ENCODE measurements around the gene RGS10. TPM values are rescaled to one million over a fixed set of nuclear protein-coding genes. Genes with fewer than 3 reads are reported as not detected.

RGS10 gene
- total and polyA plus RNA-seq, 2 of the 8 experiments (the other 6 are each of a cell fraction or from before 2014, with no cell fraction given) = 5.5 to 13.1 TPM

DNA sequence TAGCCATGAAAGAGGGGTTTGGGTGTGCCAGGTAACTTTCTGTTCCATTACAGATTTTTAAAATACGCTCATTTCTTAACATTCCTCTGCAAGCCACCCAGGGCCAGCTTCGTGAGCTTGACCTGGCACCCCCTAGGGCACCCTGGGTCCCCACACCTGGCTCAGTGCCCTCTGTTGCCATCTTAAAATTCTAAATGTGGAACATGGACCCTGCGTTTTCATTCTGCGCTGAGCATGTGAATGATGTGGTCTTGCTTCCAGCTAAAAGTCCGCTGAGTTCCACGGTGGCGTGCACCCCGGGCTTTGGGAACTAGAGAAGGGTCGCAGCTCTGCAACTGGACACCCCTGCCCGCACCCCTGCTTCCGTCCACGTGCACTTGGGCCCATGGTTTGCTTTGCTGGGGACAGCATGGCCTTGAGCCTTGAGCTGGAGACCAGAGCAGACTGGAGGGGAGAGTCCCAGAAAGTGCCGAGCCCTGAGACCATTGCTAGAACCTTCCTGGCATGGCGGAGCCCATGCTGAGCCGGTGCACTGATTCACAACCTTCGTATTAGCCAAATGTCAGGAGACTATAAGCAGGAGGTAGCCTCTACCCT is 91.1 kb downstream of the RGS10 start:
- H3K4me1 ChIP-seq (replicated peaks in 1 of 4; ENCODE audit: control insufficient read depth in 3 of 4, insufficient read depth in 4 of 4, low read length in 3 of 4) = peaks cover 0 to 6% (median 3%) of the 10 kb centered on the region in 4 experiments; a peak in 5 of 7 replicates

More for the DNA sequence above, 91.1 kb downstream of the RGS10 start:
- H2BK20ac ChIP-seq (ENCODE audit: low read length) = no peak overlapping the region
- H3K36me3 ChIP-seq (ENCODE audit: control insufficient read depth in 2 of 4, insufficient read depth in 4 of 4, low read length in 3 of 4) = no peaks in the 10 kb centered on the region
- WGBS, 2 experiments (ENCODE audit: extremely low coverage in 1 of 2, insufficient coverage in 1 of 2, insufficient read length in 1 of 2, insufficient replicate concordance in 2 of 2, low coverage in 1 of 2, low lambda C conversion rate in 2 of 2, missing lambda C conversion rate in 1 of 2) = 86% methylated on average over 16 of the region's 16 CpGs; no CpG with 5 or more reads in 1 of the 2 experiments
- H3K79me2 ChIP-seq (ENCODE audit: control insufficient read depth in 1 of 2, insufficient read depth in 2 of 2, low read length in 2 of 2) = no peaks in the 10 kb centered on the region
- H4K91ac ChIP-seq (replicated peaks; ENCODE audit: insufficient read length, low read length) = no peak overlapping the region
- no peak overlapping the region for H2AK5ac ChIP-seq (ENCODE audit: low read depth, low read length)
- H3K14ac ChIP-seq (ENCODE audit: insufficient read length) = no peak overlapping the region
- H3K9me3 ChIP-seq (ENCODE audit: insufficient read depth in 2 of 2, low read depth in 1 of 2, low read length in 1 of 2) = no peaks in the 10 kb centered on the region
- no peak overlapping the region for H3K18ac ChIP-seq (ENCODE audit: extremely low read depth, low read length)
- no peaks in the 10 kb centered on the region for H3K79me1 ChIP-seq (ENCODE audit: low read depth, low read length)
- H3K23me2 ChIP-seq (ENCODE audit: low read depth, low read length) = no peaks in the 10 kb centered on the region
- H3K4me2 ChIP-seq (ENCODE audit: insufficient read depth in 1 of 2, low read depth in 2 of 2, low read length in 2 of 2) = no peak overlapping the region
- H4K20me1 ChIP-seq (replicated peaks in 1 of 2; ENCODE audit: control insufficient read depth in 1 of 2, insufficient read depth in 2 of 2, low read length in 2 of 2) = no peaks in the 10 kb centered on the region
- H3K4me3 ChIP-seq (ENCODE audit: extremely low read depth in 1 of 4, insufficient read depth in 2 of 4, low read depth in 3 of 4, low read length in 4 of 4) = no peak overlapping the region
- H2BK120ac ChIP-seq (replicated peaks; ENCODE audit: low read depth, low read length) = no peak overlapping the region
- no peak overlapping the region for H3K23ac ChIP-seq (ENCODE audit: insufficient read length)
- FAIRE-seq (no peak), DNase-seq (ENCODE audit: low read depth in 1 of 2, low spot score in 2 of 2) (no peak)
- no peak overlapping the region for H2BK5ac ChIP-seq (ENCODE audit: low read depth, low read length)
- H3K9ac ChIP-seq (replicated peaks in 1 of 4; ENCODE audit: extremely low read depth in 1 of 4, low read depth in 3 of 4, low read length in 3 of 4) = no peak overlapping the region
- no peak overlapping the region for H3K27ac ChIP-seq (ENCODE audit: low read depth, low read length)
- no peak overlapping the region for H4K5ac ChIP-seq (ENCODE audit: insufficient read length, low read depth, low read length)
- ChIA-PET POLR2A (ENCODE audit: partially characterized antibody) (no interaction called here), CTCF (ENCODE audit: partially characterized antibody) (interaction anchor here (0.7 to 2.6 kb wide), 6 partner anchors 8 to 252 kb away, joined by 3 to 9 read pairs (median 5); partner anchors contain the start of gene GRK5)
- H2BK15ac ChIP-seq (ENCODE audit: low read length) = no peak overlapping the region
- no peaks in the 10 kb centered on the region for H3K27me3 ChIP-seq (replicated peaks in 1 of 4; ENCODE audit: control insufficient read depth in 3 of 4, extremely low read depth in 1 of 4, insufficient read depth in 3 of 4, low read length in 3 of 4)
- no peak overlapping the region for H2BK12ac ChIP-seq (ENCODE audit: low read depth, low read length)
- no peak overlapping the region for H3K4ac ChIP-seq (replicated peaks; ENCODE audit: insufficient read length, low read depth, low read length)
- no peak overlapping the region for H2AFZ ChIP-seq (ENCODE audit: low read length)
- no peak overlapping the region for H3K56ac ChIP-seq (replicated peaks; ENCODE audit: insufficient read length, low read depth, low read length)
- TF ChIP-seq, protein P1, sequence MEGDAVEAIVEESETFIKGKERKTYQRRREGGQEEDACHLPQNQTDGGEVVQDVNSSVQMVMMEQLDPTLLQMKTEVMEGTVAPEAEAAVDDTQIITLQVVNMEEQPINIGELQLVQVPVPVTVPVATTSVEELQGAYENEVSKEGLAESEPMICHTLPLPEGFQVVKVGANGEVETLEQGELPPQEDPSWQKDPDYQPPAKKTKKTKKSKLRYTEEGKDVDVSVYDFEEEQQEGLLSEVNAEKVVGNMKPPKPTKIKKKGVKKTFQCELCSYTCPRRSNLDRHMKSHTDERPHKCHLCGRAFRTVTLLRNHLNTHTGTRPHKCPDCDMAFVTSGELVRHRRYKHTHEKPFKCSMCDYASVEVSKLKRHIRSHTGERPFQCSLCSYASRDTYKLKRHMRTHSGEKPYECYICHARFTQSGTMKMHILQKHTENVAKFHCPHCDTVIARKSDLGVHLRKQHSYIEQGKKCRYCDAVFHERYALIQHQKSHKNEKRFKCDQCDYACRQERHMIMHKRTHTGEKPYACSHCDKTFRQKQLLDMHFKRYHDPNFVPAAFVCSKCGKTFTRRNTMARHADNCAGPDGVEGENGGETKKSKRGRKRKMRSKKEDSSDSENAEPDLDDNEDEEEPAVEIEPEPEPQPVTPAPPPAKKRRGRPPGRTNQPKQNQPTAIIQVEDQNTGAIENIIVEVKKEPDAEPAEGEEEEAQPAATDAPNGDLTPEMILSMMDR (IDR thresholded peaks at IDR 0.05; ENCODE audit: control extremely low read depth in 1 of 3, insufficient read depth in 1 of 3, low read depth in 1 of 3, low read length in 3 of 3) = no peak
- TF ChIP-seq RNF2 (IDR thresholded peaks at IDR 0.05; ENCODE audit: borderline replicate concordance, low read depth, low read length, missing control alignments, poor library complexity, severe bottlenecking) = no peak
- TF ChIP-seq, protein P2, sequence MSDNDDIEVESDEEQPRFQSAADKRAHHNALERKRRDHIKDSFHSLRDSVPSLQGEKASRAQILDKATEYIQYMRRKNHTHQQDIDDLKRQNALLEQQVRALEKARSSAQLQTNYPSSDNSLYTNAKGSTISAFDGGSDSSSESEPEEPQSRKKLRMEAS (IDR thresholded peaks at IDR 0.05) = no peak
- no peak overlapping the region for H4K8ac ChIP-seq (ENCODE audit: extremely low read depth, insufficient read depth, low read length)

Measured in H1 (cell line).